ENCODE data around the gene EIF4E2. TPM values are rescaled to one million over a fixed set of nuclear protein-coding genes. Genes with fewer than 3 reads are reported as not detected.

EIF4E2 gene
- total and polyA plus RNA-seq, 2 experiments from 2014 or later = 76.9 to 122 TPM

DNA sequence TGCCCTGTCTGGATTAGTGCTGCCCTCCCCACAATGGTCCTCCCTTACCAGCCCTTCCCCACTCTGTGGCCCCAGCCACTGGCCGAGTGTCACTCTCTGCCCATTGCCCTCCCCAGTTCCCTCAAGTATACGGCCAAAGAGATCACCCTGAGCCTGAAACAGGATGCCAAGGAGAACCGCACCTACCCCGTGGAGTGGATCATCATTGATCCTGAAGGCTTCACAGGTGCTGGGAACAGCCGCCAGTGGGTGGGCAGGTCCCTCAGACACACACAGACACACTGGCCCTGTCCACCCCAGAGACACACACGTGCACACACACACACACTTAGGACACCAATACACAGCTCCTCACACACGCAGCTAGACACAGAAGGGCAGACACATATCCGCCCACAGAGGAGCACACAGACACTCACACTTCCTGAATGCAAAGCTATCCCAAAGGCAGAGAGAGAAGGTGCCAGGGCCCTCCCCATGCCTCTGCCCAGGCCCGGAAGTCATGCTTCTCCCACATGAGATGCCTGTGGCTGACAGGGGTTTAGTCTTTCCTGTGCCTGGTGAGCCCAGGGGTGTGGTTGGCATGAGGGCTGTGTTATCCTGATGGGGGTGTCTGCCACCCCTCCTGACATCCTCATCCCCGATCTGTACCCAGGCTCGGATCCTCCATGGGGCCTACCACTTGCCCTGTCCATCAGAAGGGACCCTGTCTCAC, 21.6 kb upstream of the EIF4E2 start:
- 87% methylated on average over 10 of the region's 11 CpGs for WGBS (ENCODE audit: low lambda C conversion rate, missing lambda C conversion rate)
- H3K4me3 ChIP-seq = no peak overlapping the region
- H3K9me3 ChIP-seq (ENCODE audit: low read depth) = no peaks in the 10 kb centered on the region
- H3K27me3 ChIP-seq = peaks cover 9% of the 10 kb centered on the region
- TF ChIP-seq EZH2phosphoT487 (IDR thresholded peaks at IDR 0.05; ENCODE audit: low read depth, severe bottlenecking, unreplicated experiment) (no peak), EZH2 (IDR thresholded peaks at IDR 0.05; ENCODE audit: borderline replicate concordance) (no peak)
- TF ChIP-seq, protein P1, sequence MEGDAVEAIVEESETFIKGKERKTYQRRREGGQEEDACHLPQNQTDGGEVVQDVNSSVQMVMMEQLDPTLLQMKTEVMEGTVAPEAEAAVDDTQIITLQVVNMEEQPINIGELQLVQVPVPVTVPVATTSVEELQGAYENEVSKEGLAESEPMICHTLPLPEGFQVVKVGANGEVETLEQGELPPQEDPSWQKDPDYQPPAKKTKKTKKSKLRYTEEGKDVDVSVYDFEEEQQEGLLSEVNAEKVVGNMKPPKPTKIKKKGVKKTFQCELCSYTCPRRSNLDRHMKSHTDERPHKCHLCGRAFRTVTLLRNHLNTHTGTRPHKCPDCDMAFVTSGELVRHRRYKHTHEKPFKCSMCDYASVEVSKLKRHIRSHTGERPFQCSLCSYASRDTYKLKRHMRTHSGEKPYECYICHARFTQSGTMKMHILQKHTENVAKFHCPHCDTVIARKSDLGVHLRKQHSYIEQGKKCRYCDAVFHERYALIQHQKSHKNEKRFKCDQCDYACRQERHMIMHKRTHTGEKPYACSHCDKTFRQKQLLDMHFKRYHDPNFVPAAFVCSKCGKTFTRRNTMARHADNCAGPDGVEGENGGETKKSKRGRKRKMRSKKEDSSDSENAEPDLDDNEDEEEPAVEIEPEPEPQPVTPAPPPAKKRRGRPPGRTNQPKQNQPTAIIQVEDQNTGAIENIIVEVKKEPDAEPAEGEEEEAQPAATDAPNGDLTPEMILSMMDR (IDR thresholded peaks at IDR 0.05; ENCODE audit: poor library complexity) = no peak
- no peaks in the 10 kb centered on the region for H3K9me2 ChIP-seq (replicated peaks; ENCODE audit: insufficient read depth)
- no peaks in the 10 kb centered on the region for H3K36me3 ChIP-seq (replicated peaks; ENCODE audit: insufficient read depth, low read depth)
- H3K4me2 ChIP-seq = no peak overlapping the region
- no peaks in the 10 kb centered on the region for H3K79me2 ChIP-seq
- DNase-seq (ENCODE audit: low spot score) = no peak
- no peak overlapping the region for H2AFZ ChIP-seq
- H3K27ac ChIP-seq = no peak overlapping the region
- H3K4me1 ChIP-seq (ENCODE audit: insufficient read depth) = peaks cover 2% of the 10 kb centered on the region
- H4K20me1 ChIP-seq (ENCODE audit: insufficient read depth, poor library complexity, severe bottlenecking) = no peaks in the 10 kb centered on the region

DNA sequence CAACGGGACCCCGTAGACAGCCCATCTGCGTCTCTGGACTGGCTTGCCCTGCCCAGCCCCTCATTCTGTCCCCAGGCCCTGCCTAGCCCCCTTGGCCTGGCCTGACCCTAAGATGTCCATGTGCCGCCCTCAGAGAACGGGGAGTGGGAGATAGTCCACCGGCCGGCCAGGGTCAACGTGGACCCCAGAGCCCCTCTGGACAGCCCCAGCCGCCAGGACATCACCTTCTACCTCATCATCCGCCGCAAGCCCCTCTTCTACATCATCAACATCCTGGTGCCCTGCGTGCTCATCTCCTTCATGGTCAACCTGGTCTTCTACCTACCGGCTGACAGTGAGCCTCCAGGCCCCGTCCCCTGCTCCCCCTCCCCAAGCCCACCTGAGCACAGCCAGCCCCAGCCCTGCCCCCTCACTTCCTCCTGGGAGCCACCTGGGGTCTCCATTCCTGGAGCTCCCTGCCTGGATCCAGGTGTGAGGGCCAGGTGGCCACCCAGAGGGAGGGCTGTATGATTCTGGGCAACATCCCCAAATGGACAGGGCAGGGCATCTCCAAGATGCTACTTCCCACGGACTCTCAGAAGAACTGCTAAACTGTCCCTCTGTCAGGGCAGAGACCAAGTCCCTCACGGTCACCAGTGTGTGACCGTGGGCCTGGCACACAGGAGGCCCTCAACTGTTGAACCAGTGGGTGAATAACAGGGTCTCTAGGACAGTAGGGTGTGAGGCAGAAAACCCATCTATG, 20.5 kb upstream of the EIF4E2 start:
- no peaks in the 10 kb centered on the region for H4K20me1 ChIP-seq (ENCODE audit: insufficient read depth, poor library complexity, severe bottlenecking)
- H3K9me3 ChIP-seq (ENCODE audit: low read depth) = no peaks in the 10 kb centered on the region
- no peaks in the 10 kb centered on the region for H3K36me3 ChIP-seq (replicated peaks; ENCODE audit: insufficient read depth, low read depth)
- no peak overlapping the region for H3K27ac ChIP-seq
- TF ChIP-seq, protein P1 (IDR thresholded peaks at IDR 0.05; ENCODE audit: poor library complexity) = no peak
- TF ChIP-seq EZH2 (IDR thresholded peaks at IDR 0.05; ENCODE audit: borderline replicate concordance) = no peak
- TF ChIP-seq EZH2phosphoT487 (IDR thresholded peaks at IDR 0.05; ENCODE audit: low read depth, severe bottlenecking, unreplicated experiment) = no peak
- H3K79me2 ChIP-seq = no peaks in the 10 kb centered on the region
- WGBS (ENCODE audit: low lambda C conversion rate, missing lambda C conversion rate) = 93% methylated on average over 13 of the region's 17 CpGs
- no peak for DNase-seq (ENCODE audit: low spot score)
- H3K4me3 ChIP-seq = no peak overlapping the region
- H2AFZ ChIP-seq = no peak overlapping the region
- H3K9me2 ChIP-seq (replicated peaks; ENCODE audit: insufficient read depth) = no peaks in the 10 kb centered on the region
- H3K27me3 ChIP-seq = no peaks in the 10 kb centered on the region
- H3K4me1 ChIP-seq (ENCODE audit: insufficient read depth) = no peaks in the 10 kb centered on the region
- H3K4me2 ChIP-seq = no peak overlapping the region

DNA sequence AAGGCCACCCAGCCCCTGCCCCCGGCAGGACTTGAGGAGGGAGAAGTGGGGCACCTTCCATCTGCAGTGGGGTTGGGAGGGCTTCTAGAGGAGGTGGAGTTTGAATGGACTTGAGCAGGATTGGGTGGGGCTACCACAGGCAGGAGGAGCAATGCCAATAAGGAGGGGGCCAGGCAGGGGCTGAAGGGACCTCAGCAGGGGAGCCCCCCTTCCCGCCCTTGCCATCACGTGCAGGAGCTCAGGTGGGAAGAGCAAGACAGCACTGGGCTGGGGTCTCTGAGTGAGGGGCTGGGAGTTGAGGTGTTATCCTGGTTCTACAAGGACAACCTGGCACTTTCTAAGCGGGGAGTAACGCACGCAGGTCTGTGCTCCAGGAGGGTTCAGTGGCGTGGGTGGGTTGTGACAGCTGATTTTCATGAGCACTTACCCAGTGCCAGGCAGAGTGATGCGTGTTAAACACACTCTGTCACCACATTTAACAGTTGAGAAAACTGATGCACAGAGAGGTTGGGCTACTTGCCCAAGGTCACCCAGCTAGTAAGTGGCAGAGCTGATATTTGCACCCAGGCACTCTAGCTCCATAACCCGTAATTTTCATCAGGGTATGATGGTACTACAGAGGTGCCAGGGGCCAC, 19.7 kb upstream of the EIF4E2 start:
- no peaks in the 10 kb centered on the region for H3K36me3 ChIP-seq (replicated peaks; ENCODE audit: insufficient read depth, low read depth)

More for the DNA sequence above, 19.7 kb upstream of the EIF4E2 start:
- Histone ChIP-seq H3K27me3 (no peaks in the 10 kb centered on the region), H3K79me2 (no peaks in the 10 kb centered on the region), H3K4me3 (no peak overlapping the region), H3K4me1 (ENCODE audit: insufficient read depth) (no peaks in the 10 kb centered on the region), H3K9me2 (replicated peaks; ENCODE audit: insufficient read depth) (no peaks in the 10 kb centered on the region), H2AFZ (no peak overlapping the region), H3K4me2 (no peak overlapping the region), H4K20me1 (ENCODE audit: insufficient read depth, poor library complexity, severe bottlenecking) (no peaks in the 10 kb centered on the region), H3K9me3 (ENCODE audit: low read depth) (no peaks in the 10 kb centered on the region), H3K27ac (no peak overlapping the region)
- TF ChIP-seq EZH2phosphoT487 (IDR thresholded peaks at IDR 0.05; ENCODE audit: low read depth, severe bottlenecking, unreplicated experiment) (no peak), EZH2 (IDR thresholded peaks at IDR 0.05; ENCODE audit: borderline replicate concordance) (no peak)
- TF ChIP-seq, protein P1 (IDR thresholded peaks at IDR 0.05; ENCODE audit: poor library complexity) = no peak
- no peak for DNase-seq (ENCODE audit: low spot score)
- 78% methylated on average over 7 of the region's 9 CpGs for WGBS (ENCODE audit: low lambda C conversion rate, missing lambda C conversion rate)

All from hepatocyte (in vitro differentiated cells).